Measurements from ENCODE around the gene DES.

The DES gene

DNA sequence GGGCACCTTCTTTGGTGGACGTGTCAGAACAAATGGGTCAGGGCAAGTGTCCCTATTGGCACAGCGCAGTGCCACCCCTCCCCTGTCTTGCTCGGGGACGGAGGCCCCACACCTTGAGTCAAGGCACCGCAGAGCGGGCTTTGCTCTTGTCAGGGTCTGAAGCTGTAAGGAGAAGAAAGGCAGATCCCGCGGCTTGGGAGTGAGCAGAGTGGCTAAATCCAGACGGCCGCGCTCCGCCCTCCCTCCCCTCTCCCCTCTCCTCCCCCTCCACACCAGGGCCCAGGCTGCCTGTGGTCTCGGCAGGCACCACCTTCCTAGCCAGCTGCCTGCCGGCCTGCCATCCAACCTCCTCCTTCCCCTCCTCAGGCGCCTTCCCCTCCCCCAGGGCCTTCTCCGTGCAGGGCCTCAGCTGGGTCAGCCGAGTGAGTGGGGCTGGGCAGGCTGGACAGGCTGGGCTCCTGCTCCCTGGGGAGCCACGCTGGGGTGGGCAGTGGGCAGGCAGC, 42.3 kb downstream of the DES start:
- Histone ChIP-seq H3K4me1 (ENCODE audit: control extremely low read depth in 1 of 4, control insufficient read depth in 4 of 4, insufficient read depth in 4 of 4, low read length in 3 of 4) (peaks cover 0 to 24% (median 6%) of the 10 kb centered on the region in 4 experiments), H3K36me3 (ENCODE audit: control insufficient read depth in 4 of 4, insufficient read depth in 4 of 4, low read length in 3 of 4) (no peaks in the 10 kb centered on the region), H3K27ac (ENCODE audit: insufficient read depth in 1 of 2, low read depth in 1 of 2, low read length in 2 of 2, poor library complexity in 1 of 2, severe bottlenecking in 2 of 2) (no peak overlapping the region), H3K9me3 (ENCODE audit: control extremely low read depth in 1 of 5, control insufficient read depth in 4 of 5, insufficient read depth in 2 of 5, low read depth in 1 of 5, low read length in 4 of 5) (no peaks in the 10 kb centered on the region), H3K4me3 (ENCODE audit: control insufficient read depth in 1 of 7, extremely low read depth in 1 of 7, insufficient read depth in 4 of 7, low read depth in 2 of 7, low read length in 6 of 7) (no peak overlapping the region), H3K27me3 (replicated peaks in 2 of 5; ENCODE audit: control insufficient read depth in 4 of 5, insufficient read depth in 5 of 5, low read length in 4 of 5) (no peaks in the 10 kb centered on the region)
- no peak for DNase-seq
- POLR2A ChIA-PET: no interaction called here
- WGBS (ENCODE audit: insufficient coverage): 93% methylated on average over 12 of the region's 18 CpGs
- CTCF ChIA-PET: interaction anchor here (0.9 to 2.8 kb wide), 7 partner anchors 10 to 69 kb away, joined by 3 to 18 read pairs (median 5); no protein-coding TSS in a partner anchor

DNA sequence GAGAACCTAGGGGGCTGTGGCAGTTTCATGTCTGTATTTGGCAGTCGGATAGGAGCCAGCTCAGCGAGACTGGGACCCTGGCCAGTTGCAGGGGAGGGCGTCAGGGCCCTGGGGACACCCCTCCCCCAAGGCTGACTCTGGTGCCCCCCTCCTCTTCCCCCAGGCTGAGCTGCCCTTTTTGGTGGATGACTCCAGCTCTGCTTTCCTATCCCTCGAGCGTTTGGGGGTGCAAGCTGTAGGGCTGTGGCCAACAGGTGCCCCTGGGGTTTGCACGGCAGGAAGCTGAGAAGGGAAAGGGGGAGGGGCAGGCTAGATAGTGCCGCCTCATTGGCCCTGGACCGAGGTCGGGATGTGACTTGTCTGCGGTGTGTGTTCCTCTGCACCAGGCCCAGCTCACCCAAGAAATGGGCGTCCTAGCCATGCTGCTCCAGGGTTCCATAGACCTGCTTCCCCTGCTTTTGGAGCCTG, 42.9 kb downstream of the DES start:
- DNase-seq: peak in 1 of 3 donors; percentile 17
- no peak overlapping the region for H3K27ac ChIP-seq (ENCODE audit: insufficient read depth in 1 of 2, low read depth in 1 of 2, low read length in 2 of 2, poor library complexity in 1 of 2, severe bottlenecking in 2 of 2)
- CTCF ChIA-PET: interaction anchor here (0.5 to 2.8 kb wide), 12 partner anchors 9 to 388 kb away, joined by 3 to 18 read pairs (median 4); no protein-coding TSS in a partner anchor
- POLR2A ChIA-PET: no interaction called here
- no peaks in the 10 kb centered on the region for H3K27me3 ChIP-seq (replicated peaks in 2 of 5; ENCODE audit: control insufficient read depth in 4 of 5, insufficient read depth in 5 of 5, low read length in 4 of 5)
- WGBS (ENCODE audit: insufficient coverage): 63% methylated on average over 6 of the region's 11 CpGs
- H3K4me1 ChIP-seq (ENCODE audit: control extremely low read depth in 1 of 4, control insufficient read depth in 4 of 4, insufficient read depth in 4 of 4, low read length in 3 of 4): peaks cover 0 to 18% (median under 1%) of the 10 kb centered on the region in 4 experiments
- no peaks in the 10 kb centered on the region for H3K36me3 ChIP-seq (ENCODE audit: control insufficient read depth in 4 of 4, insufficient read depth in 4 of 4, low read length in 3 of 4)
- no peak overlapping the region for H3K4me3 ChIP-seq (ENCODE audit: control insufficient read depth in 1 of 7, extremely low read depth in 1 of 7, insufficient read depth in 4 of 7, low read depth in 2 of 7, low read length in 6 of 7)
- no peaks in the 10 kb centered on the region for H3K9me3 ChIP-seq (ENCODE audit: control extremely low read depth in 1 of 5, control insufficient read depth in 4 of 5, insufficient read depth in 2 of 5, low read depth in 1 of 5, low read length in 4 of 5)

DNA sequence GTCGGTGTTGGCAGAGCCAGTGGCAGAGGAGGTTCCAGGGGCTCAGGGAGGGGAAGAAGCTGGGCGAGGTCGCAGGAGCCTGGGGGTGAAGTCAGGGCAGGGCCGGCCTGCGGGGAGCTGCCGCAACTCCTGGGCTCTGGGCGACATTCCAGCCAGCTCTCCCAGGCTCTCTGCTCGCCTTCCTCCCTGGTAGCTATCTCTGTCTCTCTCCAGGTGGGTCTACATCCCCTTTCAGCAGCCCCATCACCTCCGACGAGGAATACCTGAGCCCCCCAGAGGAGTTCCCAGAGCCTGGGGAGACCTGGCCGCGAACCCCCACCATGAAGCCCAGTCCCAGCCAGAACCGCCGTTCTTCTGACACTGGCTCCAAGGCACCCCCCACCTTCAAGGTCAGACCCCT, 43.5 kb downstream of the DES start:
- POLR2A ChIA-PET: no interaction called here
- H3K9me3 ChIP-seq (ENCODE audit: control extremely low read depth in 1 of 5, control insufficient read depth in 4 of 5, insufficient read depth in 2 of 5, low read depth in 1 of 5, low read length in 4 of 5): no peaks in the 10 kb centered on the region
- CTCF ChIA-PET: interaction anchor here (0.5 to 2.8 kb wide), 10 partner anchors 8 to 388 kb away, joined by 3 to 18 read pairs (median 5); no protein-coding TSS in a partner anchor
- 97% methylated on average over 14 of the region's 14 CpGs for WGBS (ENCODE audit: insufficient coverage)
- H3K4me1 ChIP-seq (ENCODE audit: control extremely low read depth in 1 of 4, control insufficient read depth in 4 of 4, insufficient read depth in 4 of 4, low read length in 3 of 4): peaks cover 0 to 17% (median under 1%) of the 10 kb centered on the region in 4 experiments
- no peak overlapping the region for H3K4me3 ChIP-seq (ENCODE audit: control insufficient read depth in 1 of 7, extremely low read depth in 1 of 7, insufficient read depth in 4 of 7, low read depth in 2 of 7, low read length in 6 of 7)
- H3K27me3 ChIP-seq (replicated peaks in 2 of 5; ENCODE audit: control insufficient read depth in 4 of 5, insufficient read depth in 5 of 5, low read length in 4 of 5): no peaks in the 10 kb centered on the region
- no peak for DNase-seq
- no peaks in the 10 kb centered on the region for H3K36me3 ChIP-seq (ENCODE audit: control insufficient read depth in 4 of 4, insufficient read depth in 4 of 4, low read length in 3 of 4)
- no peak overlapping the region for H3K27ac ChIP-seq (ENCODE audit: insufficient read depth in 1 of 2, low read depth in 1 of 2, low read length in 2 of 2, poor library complexity in 1 of 2, severe bottlenecking in 2 of 2)

DNA sequence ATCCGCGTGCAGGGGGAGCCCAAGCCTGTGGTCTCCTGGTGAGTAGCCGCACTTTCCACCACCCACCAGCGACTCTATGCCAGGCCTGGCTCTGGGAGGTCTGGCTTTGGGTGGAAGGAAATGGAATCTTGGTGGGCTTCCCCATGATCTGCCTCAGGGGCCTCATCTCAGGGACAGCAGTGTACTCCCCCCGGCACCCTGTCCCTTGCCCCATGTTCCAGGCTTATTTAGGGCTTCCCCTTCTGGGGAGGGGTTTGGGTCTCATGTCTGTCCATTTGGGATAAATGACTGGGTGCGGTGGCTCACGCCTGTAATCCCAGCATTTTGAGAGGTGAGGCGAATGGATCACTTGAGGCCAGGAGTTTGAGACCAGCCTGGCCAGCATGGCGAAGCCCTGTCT, 44.2 kb downstream of the DES start:
- Histone ChIP-seq H3K4me1 (ENCODE audit: control extremely low read depth in 1 of 4, control insufficient read depth in 4 of 4, insufficient read depth in 4 of 4, low read length in 3 of 4) (peaks cover 0 to 17% (median under 1%) of the 10 kb centered on the region in 4 experiments), H3K4me3 (ENCODE audit: control insufficient read depth in 1 of 7, extremely low read depth in 1 of 7, insufficient read depth in 4 of 7, low read depth in 2 of 7, low read length in 6 of 7) (no peak overlapping the region), H3K27me3 (replicated peaks in 2 of 5; ENCODE audit: control insufficient read depth in 4 of 5, insufficient read depth in 5 of 5, low read length in 4 of 5) (no peaks in the 10 kb centered on the region), H3K27ac (ENCODE audit: insufficient read depth in 1 of 2, low read depth in 1 of 2, low read length in 2 of 2, poor library complexity in 1 of 2, severe bottlenecking in 2 of 2) (no peak overlapping the region), H3K36me3 (ENCODE audit: control insufficient read depth in 4 of 4, insufficient read depth in 4 of 4, low read length in 3 of 4) (no peaks in the 10 kb centered on the region), H3K9me3 (ENCODE audit: control extremely low read depth in 1 of 5, control insufficient read depth in 4 of 5, insufficient read depth in 2 of 5, low read depth in 1 of 5, low read length in 4 of 5) (no peaks in the 10 kb centered on the region)
- 97% methylated on average over 6 of the region's 9 CpGs for WGBS (ENCODE audit: insufficient coverage)
- no peak for DNase-seq
- CTCF ChIA-PET: interaction anchor here (1.1 to 60.5 kb wide), 6 partner anchors 10 to 62 kb away, joined by 5 to 1724 read pairs (median 9); partner anchors contain the start of genes ASIC4, CHPF and TMEM198
- POLR2A ChIA-PET: no interaction called here

DNA sequence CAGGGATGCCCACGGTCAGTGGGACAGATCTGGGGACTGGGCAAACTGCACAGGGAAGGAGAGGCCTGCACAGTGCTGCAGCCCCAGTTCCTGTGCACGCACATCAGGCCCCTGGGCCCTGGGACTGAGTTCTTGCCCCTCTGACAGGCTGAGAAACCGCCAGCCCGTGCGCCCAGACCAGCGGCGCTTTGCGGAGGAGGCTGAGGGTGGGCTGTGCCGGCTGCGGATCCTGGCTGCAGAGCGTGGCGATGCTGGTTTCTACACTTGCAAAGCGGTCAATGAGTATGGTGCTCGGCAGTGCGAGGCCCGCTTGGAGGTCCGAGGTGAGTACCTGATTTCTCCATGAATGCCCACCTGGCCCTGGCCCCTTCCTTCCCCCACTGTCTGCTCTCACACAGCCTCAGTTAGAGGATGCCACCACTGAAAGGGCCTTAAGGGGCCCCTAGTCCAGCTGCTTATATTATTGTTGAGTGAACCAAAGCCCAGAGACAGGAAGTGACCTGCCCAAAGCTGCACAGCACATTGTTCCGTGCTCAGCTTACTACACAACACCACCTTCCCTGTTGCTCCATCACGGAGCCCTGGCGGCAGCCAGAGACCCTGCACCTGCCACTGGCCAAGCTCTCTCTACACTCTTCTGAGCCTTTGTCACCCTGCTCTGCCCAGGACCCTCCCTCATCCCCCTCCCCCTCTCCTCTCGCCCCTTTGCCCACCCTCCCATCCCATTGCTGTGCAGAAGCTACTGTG, 46.3 kb downstream of the DES start:
- H3K4me1 ChIP-seq (ENCODE audit: control extremely low read depth in 1 of 4, control insufficient read depth in 4 of 4, insufficient read depth in 4 of 4, low read length in 3 of 4): peaks cover 0 to 14% (median under 1%) of the 10 kb centered on the region in 4 experiments
- H3K9me3 ChIP-seq (ENCODE audit: control extremely low read depth in 1 of 5, control insufficient read depth in 4 of 5, insufficient read depth in 2 of 5, low read depth in 1 of 5, low read length in 4 of 5): no peaks in the 10 kb centered on the region
- CTCF ChIA-PET: interaction anchor here (1.0 to 60.5 kb wide), 8 partner anchors 9 to 60 kb away, joined by 3 to 1724 read pairs (median 6); partner anchors contain the start of genes ASIC4, CHPF and TMEM198
- WGBS (ENCODE audit: insufficient coverage): 98% methylated on average over 16 of the region's 21 CpGs
- POLR2A ChIA-PET: interaction anchor here (0.6 kb wide), 1 partner anchor 37 kb away, joined by 3 read pairs; no protein-coding TSS in a partner anchor
- H3K4me3 ChIP-seq (ENCODE audit: control insufficient read depth in 1 of 7, extremely low read depth in 1 of 7, insufficient read depth in 4 of 7, low read depth in 2 of 7, low read length in 6 of 7): no peak overlapping the region
- no peaks in the 10 kb centered on the region for H3K36me3 ChIP-seq (ENCODE audit: control insufficient read depth in 4 of 4, insufficient read depth in 4 of 4, low read length in 3 of 4)
- no peak overlapping the region for H3K27ac ChIP-seq (ENCODE audit: insufficient read depth in 1 of 2, low read depth in 1 of 2, low read length in 2 of 2, poor library complexity in 1 of 2, severe bottlenecking in 2 of 2)
- H3K27me3 ChIP-seq (replicated peaks in 2 of 5; ENCODE audit: control insufficient read depth in 4 of 5, insufficient read depth in 5 of 5, low read length in 4 of 5): no peaks in the 10 kb centered on the region
- no peak for DNase-seq

DNA sequence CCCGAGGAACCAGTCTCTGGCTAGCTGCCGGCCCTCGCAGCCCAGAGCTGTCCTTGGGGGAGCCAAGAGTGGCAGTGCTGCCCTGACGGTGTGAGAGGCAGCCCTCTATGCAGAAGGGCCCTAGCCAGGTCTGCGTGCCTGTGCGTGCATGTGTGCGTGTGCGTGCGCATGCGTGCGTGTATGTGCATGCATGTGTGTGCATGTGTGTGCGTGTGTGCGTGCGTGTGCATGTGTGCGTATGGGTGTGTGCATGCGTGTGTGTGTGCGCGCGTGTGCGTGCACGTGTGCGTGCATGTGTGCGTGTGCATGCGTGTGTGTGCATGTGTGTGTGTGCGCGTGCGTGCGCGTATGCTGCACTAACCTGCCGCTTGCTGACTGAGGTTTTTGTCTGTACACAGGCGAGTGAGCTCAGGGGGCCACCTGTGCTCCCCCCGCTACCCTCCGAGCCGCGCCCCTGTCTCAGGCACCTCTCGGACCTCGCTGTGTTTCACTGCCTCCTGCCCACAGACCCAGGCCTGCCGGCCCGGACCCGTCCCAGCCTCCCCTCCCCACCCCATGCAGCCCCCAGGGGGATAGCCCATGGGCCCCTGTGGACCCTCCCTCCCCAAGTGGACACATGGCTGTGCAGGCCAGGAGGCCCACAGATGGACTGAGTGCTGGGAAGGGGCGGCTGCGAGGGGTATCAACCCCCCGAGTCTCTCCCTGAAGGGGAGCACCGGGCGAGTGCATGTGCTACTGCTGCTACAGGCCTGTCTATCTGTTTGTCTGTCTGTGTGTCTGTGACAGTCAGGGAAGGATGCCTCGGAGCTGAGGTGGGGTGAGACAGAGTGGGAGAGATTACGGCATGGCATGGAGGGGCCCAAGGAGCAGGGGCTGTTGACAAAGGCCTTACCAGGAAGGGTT, 47.7 kb downstream of the DES start:
- Histone ChIP-seq H3K36me3 (ENCODE audit: control insufficient read depth in 4 of 4, insufficient read depth in 4 of 4, low read length in 3 of 4) (no peaks in the 10 kb centered on the region), H3K4me1 (ENCODE audit: control extremely low read depth in 1 of 4, control insufficient read depth in 4 of 4, insufficient read depth in 4 of 4, low read length in 3 of 4) (peaks cover 0 to 7% (median under 1%) of the 10 kb centered on the region in 4 experiments), H3K27me3 (replicated peaks in 2 of 5; ENCODE audit: control insufficient read depth in 4 of 5, insufficient read depth in 5 of 5, low read length in 4 of 5) (no peaks in the 10 kb centered on the region), H3K9me3 (ENCODE audit: control extremely low read depth in 1 of 5, control insufficient read depth in 4 of 5, insufficient read depth in 2 of 5, low read depth in 1 of 5, low read length in 4 of 5) (no peaks in the 10 kb centered on the region), H3K27ac (ENCODE audit: insufficient read depth in 1 of 2, low read depth in 1 of 2, low read length in 2 of 2, poor library complexity in 1 of 2, severe bottlenecking in 2 of 2) (no peak overlapping the region), H3K4me3 (ENCODE audit: control insufficient read depth in 1 of 7, extremely low read depth in 1 of 7, insufficient read depth in 4 of 7, low read depth in 2 of 7, low read length in 6 of 7) (no peak overlapping the region)
- POLR2A ChIA-PET: no interaction called here
- 92% methylated on average over 36 of the region's 47 CpGs for WGBS (ENCODE audit: insufficient coverage)
- no peak for DNase-seq
- CTCF ChIA-PET: interaction anchor here (2.8 to 60.5 kb wide), 4 partner anchors 9 to 59 kb away, joined by 12 to 1724 read pairs (median 21); partner anchors contain the start of genes ASIC4, CHPF and TMEM198
